Ishikawa (cell line): Measurements from ENCODE around the gene TNS3.

ENCODE experiments used
- CREB1 ChIP-seq: IDR thresholded peaks from 2 replicates; pipeline ENCODE4 v1.6.1; 2012; ENCODE audit warnings: low read depth
- EP300 ChIP-seq: IDR thresholded peaks from 2 replicates; pipeline ENCODE4 v1.6.1; 2012; ENCODE audit warnings: borderline replicate concordance
- MAX ChIP-seq: IDR thresholded peaks from 2 replicates; pipeline ENCODE4 v1.6.1; 2012
- RAD21 ChIP-seq: IDR thresholded peaks from 2 replicates; pipeline ENCODE4 v1.6.1; 2012; ENCODE audit warnings: low read depth
- TAF1 ChIP-seq: IDR thresholded peaks from 2 replicates; pipeline ENCODE4 v1.6.1; 2012; ENCODE audit warnings: low read depth, mild to moderate bottlenecking

GRCh38 chr7:47376991-47377616 is 204.8 kb downstream of the TNS3 start:
- TF ChIP-seq CREB1, result no peak
- no peak for TF ChIP-seq EP300
- TF ChIP-seq RAD21, result no peak
- TF ChIP-seq TAF1, result no peak
- TF ChIP-seq MAX, result no peak
